NCI-H82 treated with DMSO at 0.1 percent for 48 hours (cell line): ENCODE data around the gene BTBD7.

Source experiments
- DNase-seq: peaks from one replicate; lab custom pipeline; 2025; ENCODE audit not compliant: unreplicated experiment; lab: John Stamatoyannopoulos, UW

The BTBD7 gene

DNA sequence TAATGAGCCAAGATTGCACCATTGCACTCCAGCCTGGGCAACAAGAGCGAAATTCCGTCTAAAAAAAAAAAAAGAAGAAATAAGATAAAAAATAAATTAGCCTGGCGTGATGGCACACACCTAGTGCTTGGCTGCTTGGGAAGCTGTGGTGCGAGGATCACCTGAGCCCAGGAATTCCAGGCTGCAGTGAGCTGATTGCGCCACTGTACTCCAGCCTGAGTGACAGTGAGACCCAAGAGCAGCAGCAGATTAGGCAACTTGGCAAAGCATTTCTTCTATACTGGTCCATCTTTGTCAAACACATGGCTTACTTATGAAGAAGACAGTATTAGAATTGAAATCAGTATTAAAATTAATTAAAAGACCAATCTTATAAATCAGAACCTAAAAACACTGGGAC, 132.3 kb downstream of the BTBD7 start:
- no peak for DNase-seq

DNA sequence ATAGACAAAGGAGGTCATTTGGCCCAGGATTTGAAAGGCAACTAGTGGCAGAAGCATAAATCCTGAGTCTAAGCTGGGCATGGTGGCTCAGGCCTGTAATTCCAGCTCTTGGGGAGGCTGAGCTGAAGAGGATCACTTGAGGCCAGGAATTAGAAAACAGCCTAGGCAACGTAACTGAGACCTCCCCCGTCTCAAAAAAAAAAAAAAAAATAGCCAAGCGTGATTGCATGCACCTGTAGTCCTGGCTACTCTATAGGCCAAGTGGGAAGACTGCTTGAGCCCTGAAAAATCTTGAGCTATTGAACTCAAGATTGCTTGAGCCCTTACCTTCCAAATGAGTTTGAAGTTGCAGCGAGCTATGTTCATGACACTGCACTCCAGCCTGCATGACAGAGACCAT, 133.8 kb downstream of the BTBD7 start:
- DNase-seq: peak; percentile 5

DNA sequence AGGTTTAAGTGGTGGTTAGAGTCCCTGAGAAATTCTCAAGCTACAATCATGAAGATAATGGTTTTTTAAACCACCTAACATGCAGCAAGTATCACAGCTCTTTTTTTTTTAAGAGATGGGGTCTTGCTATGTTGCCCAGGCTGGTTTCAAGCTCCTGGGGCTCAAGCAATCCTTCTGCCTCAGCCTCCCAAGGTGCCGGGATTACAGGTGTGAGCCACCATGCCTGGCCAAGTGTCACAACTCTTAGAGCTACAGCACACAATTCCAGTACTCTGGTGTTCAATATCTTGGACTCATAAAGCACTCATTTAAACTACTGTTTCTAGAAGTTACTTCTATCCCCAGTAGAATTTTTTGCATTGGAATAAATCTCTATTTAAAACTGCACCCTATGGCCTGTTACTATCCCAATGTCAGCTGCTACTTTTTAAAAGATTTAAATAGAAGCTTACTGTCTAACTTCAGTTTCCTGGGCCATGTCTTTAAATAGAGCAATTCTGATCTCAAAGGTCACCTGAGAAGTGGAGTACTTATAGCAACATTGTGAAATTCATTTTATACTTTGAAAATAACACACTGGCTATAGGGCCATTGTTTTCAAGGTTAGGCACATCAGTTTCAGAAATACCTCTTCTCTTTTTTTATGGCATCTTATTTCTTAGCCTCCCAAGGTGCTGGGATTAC, 137.4 kb downstream of the BTBD7 start:
- no peak for DNase-seq
